ENCODE data around the gene CD247. TPM values are rescaled to one million over a fixed set of nuclear protein-coding genes. Genes with fewer than 3 reads are reported as not detected.

Gene CD247
- total RNA-seq, 1 experiment from 2014 or later, result 1.4 TPM

GRCh38 chr1:167489571-167490340, 28.6 kb downstream of the CD247 start:
- no peak for DNase-seq (ENCODE audit: low spot score)
- Histone ChIP-seq H3K27me3 (replicated peaks; ENCODE audit: insufficient read depth, low read depth, low read length, poor library complexity) (peaks cover 11% of the 10 kb centered on the region), H3K9me3 (ENCODE audit: low read depth, low read length, poor library complexity, severe bottlenecking) (no peaks in the 10 kb centered on the region), H3K36me3 (ENCODE audit: insufficient read depth, low read length, poor library complexity, severe bottlenecking) (no peaks in the 10 kb centered on the region), H3K4me3 (ENCODE audit: low read depth, low read length, poor library complexity, severe bottlenecking) (no peak overlapping the region), H3K4me1 (ENCODE audit: insufficient read depth, low read length, poor library complexity, severe bottlenecking) (no peaks in the 10 kb centered on the region), H3K27ac (ENCODE audit: low read depth, low read length, poor library complexity, severe bottlenecking) (no peak overlapping the region)
- TF ChIP-seq EZH2 (IDR thresholded peaks at IDR 0.05; ENCODE audit: borderline replicate concordance, low read depth, low read length, poor library complexity, severe bottlenecking) (no peak), CTCF (conservative IDR thresholded peaks at IDR 0.05; ENCODE audit: low read depth, low read length) (no peak)
- ChIA-PET CTCF (no interaction called here), POLR2A (ENCODE audit: low non-redundant PET) (no interaction called here)
- no TSS peak for BruUV-seq (replicated peaks)
- intact Hi-C loops (cut with micrococcal nuclease; ENCODE audit: unreplicated experiment), result no loop called here

GRCh38 chr1:167488786-167489185, 29.5 kb downstream of the CD247 start:
- Histone ChIP-seq H3K9me3 (ENCODE audit: low read depth, low read length, poor library complexity, severe bottlenecking) (no peaks in the 10 kb centered on the region), H3K27me3 (replicated peaks; ENCODE audit: insufficient read depth, low read depth, low read length, poor library complexity) (peaks cover 2% of the 10 kb centered on the region), H3K4me3 (ENCODE audit: low read depth, low read length, poor library complexity, severe bottlenecking) (no peak overlapping the region), H3K4me1 (ENCODE audit: insufficient read depth, low read length, poor library complexity, severe bottlenecking) (no peaks in the 10 kb centered on the region), H3K27ac (ENCODE audit: low read depth, low read length, poor library complexity, severe bottlenecking) (no peak overlapping the region), H3K36me3 (ENCODE audit: insufficient read depth, low read length, poor library complexity, severe bottlenecking) (no peaks in the 10 kb centered on the region)
- ChIA-PET CTCF (no interaction called here), POLR2A (ENCODE audit: low non-redundant PET) (no interaction called here)
- no peak for DNase-seq (ENCODE audit: low spot score)
- BruUV-seq (replicated peaks), result no TSS peak
- TF ChIP-seq EZH2 (IDR thresholded peaks at IDR 0.05; ENCODE audit: borderline replicate concordance, low read depth, low read length, poor library complexity, severe bottlenecking) (no peak), CTCF (conservative IDR thresholded peaks at IDR 0.05; ENCODE audit: low read depth, low read length) (no peak)
- intact Hi-C loops (cut with micrococcal nuclease; ENCODE audit: unreplicated experiment), result no loop called here

- ChIA-PET CTCF (no interaction called here), POLR2A (ENCODE audit: low non-redundant PET) (no interaction called here)
- BruUV-seq (replicated peaks), result no TSS peak
- intact Hi-C loops (cut with micrococcal nuclease; ENCODE audit: unreplicated experiment), result no loop called here
- Histone ChIP-seq H3K4me1 (ENCODE audit: insufficient read depth, low read length, poor library complexity, severe bottlenecking) (no peaks in the 10 kb centered on the region), H3K36me3 (ENCODE audit: insufficient read depth, low read length, poor library complexity, severe bottlenecking) (no peaks in the 10 kb centered on the region), H3K4me3 (ENCODE audit: low read depth, low read length, poor library complexity, severe bottlenecking) (no peak overlapping the region), H3K27me3 (replicated peaks; ENCODE audit: insufficient read depth, low read depth, low read length, poor library complexity) (no peaks in the 10 kb centered on the region), H3K27ac (ENCODE audit: low read depth, low read length, poor library complexity, severe bottlenecking) (no peak overlapping the region), H3K9me3 (ENCODE audit: low read depth, low read length, poor library complexity, severe bottlenecking) (no peaks in the 10 kb centered on the region)
- no peak for DNase-seq (ENCODE audit: low spot score)
- TF ChIP-seq CTCF (conservative IDR thresholded peaks at IDR 0.05; ENCODE audit: low read depth, low read length) (no peak), EZH2 (IDR thresholded peaks at IDR 0.05; ENCODE audit: borderline replicate concordance, low read depth, low read length, poor library complexity, severe bottlenecking) (no peak)
Measured at GRCh38 chr1:167487614-167488013, 30.7 kb downstream of the CD247 start.
